Urinary bladder (tissue), 4 donors: Measurements from ENCODE around the gene LRRC18. TPM values are rescaled to one million over a fixed set of nuclear protein-coding genes. Genes with fewer than 3 reads are reported as not detected.

Source experiments
- DNase-seq: peaks from one replicate; pipeline ENCODE4 v3.0.0-alpha.2; 2015; ENCODE audit errors: extremely low spot score
- H3K27ac ChIP-seq: one replicate; pipeline ENCODE4 v1.5.1; 2013; ENCODE audit warnings: low read depth, mild to moderate bottlenecking, moderate library complexity
- H3K36me3 ChIP-seq: one replicate; pipeline ENCODE4 v1.6.1; 2013; ENCODE audit warnings: mild to moderate bottlenecking, moderate library complexity; ENCODE audit not compliant: insufficient read depth
- H3K4me1 ChIP-seq: one replicate; pipeline ENCODE4 v1.6.1; 2013; ENCODE audit warnings: mild to moderate bottlenecking, moderate library complexity; ENCODE audit not compliant: insufficient read depth
- H3K4me3 ChIP-seq: one replicate; pipeline ENCODE4 v1.5.1; 2013; ENCODE audit warnings: low read depth, low read length
- WGBS: extraction: QIAGEN DNeasy Blood & Tissue Kit; methylation state at CpG from one replicate; pipeline ENCODE4 v1.1.7; 2013; 5-methylcytosine and 5-hydroxymethylcytosine counted together
- polyA plus RNA-seq: library from polyadenylated mRNA; stranded (reverse); fragments of 200-250 nt; gene quantifications from one replicate; pipeline ENCODE4 v1.2.3, GENCODE V29; 2013
- total RNA-seq: library from RNA; depleted of rRNA; stranded (reverse); fragments of >200 nt; gene quantifications from one replicate; pipeline ENCODE4 v1.2.3, GENCODE V29; 2014
- donor health status: healthy with polysubstance abuse.
- donor health status: healthy.

Gene LRRC18
- total and polyA plus RNA-seq, 2 donors = 0.32 to 0.47 TPM

DNA sequence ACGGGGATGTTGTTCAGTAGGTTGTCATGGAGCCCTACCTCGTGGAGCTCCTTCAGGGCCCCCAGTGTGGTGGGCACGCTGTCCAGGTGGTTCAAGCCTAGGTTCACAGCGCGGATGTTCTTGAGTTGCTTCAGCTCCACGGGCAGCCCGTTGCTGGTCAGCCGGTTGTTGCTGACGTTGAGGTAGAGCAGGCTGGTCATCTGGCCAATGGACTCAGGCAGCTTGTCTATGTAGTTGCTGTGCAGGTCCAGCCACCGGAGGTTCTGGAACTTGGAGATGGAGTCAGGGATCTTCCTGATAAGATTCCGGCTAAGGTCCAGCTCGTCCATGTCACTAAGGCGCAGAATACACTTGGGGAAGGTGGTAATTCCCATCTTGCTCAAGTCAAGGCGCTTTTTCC is 26.0 kb downstream of the LRRC18 start:
- Histone ChIP-seq H3K36me3 (no peaks in the 10 kb centered on the region), H3K4me1 (no peaks in the 10 kb centered on the region), H3K27ac (no peak overlapping the region), H3K4me3 (no peak overlapping the region)
- 84% methylated on average over 14 of the region's 14 CpGs for whole genome bisulfite sequencing
- no peak for DNase-seq

DNA sequence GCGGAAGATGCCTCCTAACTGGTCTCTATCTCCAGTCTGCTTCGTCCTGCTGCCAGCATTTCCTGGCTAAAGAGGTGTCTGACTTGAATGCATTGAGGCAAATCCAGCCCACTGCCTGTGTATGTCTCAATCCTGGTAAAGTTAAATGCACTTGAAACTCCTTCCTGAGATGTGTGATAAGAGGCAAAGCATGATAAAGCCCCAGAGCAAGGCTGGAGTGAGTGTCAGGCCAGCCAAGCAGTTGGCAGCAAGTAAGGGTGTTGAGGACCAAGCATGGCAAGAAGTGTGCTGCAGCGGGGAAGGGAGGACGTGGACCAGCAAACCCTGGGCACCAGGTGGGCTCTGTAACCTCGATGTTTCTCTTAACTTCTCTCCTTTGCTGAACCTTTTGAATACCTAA is 29.1 kb downstream of the LRRC18 start:
- H3K36me3 ChIP-seq = no peaks in the 10 kb centered on the region
- DNase-seq = no peak
- WGBS = 80% methylated on average over 5 of the region's 5 CpGs
- H3K4me3 ChIP-seq = no peak overlapping the region
- H3K27ac ChIP-seq = no peak overlapping the region
- no peaks in the 10 kb centered on the region for H3K4me1 ChIP-seq

GRCh38 chr10:48907730-48908129 is 31.9 kb downstream of the LRRC18 start:
- no peak for DNase-seq
- H3K36me3 ChIP-seq = no peaks in the 10 kb centered on the region
- no peak overlapping the region for H3K4me3 ChIP-seq
- WGBS = 81% methylated on average over 4 of the region's 4 CpGs
- H3K4me1 ChIP-seq = no peaks in the 10 kb centered on the region
- H3K27ac ChIP-seq = no peak overlapping the region

- H3K27ac ChIP-seq = no peak overlapping the region
- no peaks in the 10 kb centered on the region for H3K36me3 ChIP-seq
- H3K4me1 ChIP-seq = no peaks in the 10 kb centered on the region
- no peak overlapping the region for H3K4me3 ChIP-seq
- DNase-seq = no peak
- 75% methylated on average over 2 of the region's 2 CpGs for WGBS
Measured at GRCh38 chr10:48906841-48907240, 32.8 kb downstream of the LRRC18 start.

DNA sequence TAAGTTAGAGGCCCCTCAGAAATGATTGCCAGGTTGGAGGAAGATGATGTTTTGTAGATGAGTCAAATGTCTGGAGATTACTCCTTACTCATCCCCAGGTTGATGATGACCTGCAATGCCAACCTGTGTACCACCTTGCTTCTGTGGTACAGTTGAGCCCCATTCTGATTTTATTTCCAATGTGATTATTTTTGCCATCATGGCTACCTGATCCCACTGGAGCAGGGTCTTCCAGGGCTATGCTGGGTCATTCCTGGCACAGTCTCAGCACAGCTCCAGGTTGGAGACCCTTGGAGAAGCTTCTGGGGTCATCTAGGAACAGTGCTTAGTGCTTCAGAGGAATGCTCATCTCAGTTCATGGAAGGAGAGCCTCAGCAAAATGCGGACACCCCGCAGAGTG is 34.3 kb downstream of the LRRC18 start:
- H3K4me3 ChIP-seq = no peak overlapping the region
- no peak overlapping the region for H3K27ac ChIP-seq
- DNase-seq = no peak
- H3K4me1 ChIP-seq = no peaks in the 10 kb centered on the region
- H3K36me3 ChIP-seq = no peaks in the 10 kb centered on the region
- WGBS = 94% methylated on average over 2 of the region's 2 CpGs

GRCh38 chr10:48904861-48905260 is 34.8 kb downstream of the LRRC18 start:
- Histone ChIP-seq H3K27ac (no peak overlapping the region), H3K4me1 (no peaks in the 10 kb centered on the region), H3K4me3 (no peak overlapping the region), H3K36me3 (no peaks in the 10 kb centered on the region)
- 74% methylated on average over 2 of the region's 2 CpGs for WGBS
- DNase-seq = no peak

DNA sequence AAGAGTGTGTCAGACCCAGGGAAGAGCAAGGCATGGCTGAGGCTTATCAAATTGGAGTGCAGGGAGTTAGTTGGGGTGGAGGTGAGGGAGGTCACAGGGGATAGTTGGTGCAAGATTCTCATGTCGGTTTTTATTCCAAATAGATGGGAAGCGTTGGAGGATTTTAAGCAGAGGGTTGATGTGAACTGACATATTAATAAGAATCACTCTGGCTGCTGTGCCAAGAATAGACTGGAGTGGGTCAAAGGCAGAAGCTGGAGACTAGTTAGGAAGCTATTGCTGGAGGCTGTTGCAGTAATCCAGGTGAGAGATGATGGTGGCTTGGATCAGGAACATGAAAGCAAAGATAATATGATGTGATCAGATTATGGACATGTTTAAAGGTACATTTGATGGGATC is 36.5 kb downstream of the LRRC18 start:
- 63% methylated on average over 2 of the region's 2 CpGs for WGBS
- Histone ChIP-seq H3K4me1 (no peaks in the 10 kb centered on the region), H3K27ac (no peak overlapping the region), H3K4me3 (no peak overlapping the region), H3K36me3 (no peaks in the 10 kb centered on the region)
- DNase-seq = no peak

GRCh38 chr10:48902096-48902495 is 37.5 kb downstream of the LRRC18 start:
- Histone ChIP-seq H3K4me1 (no peaks in the 10 kb centered on the region), H3K36me3 (no peaks in the 10 kb centered on the region), H3K27ac (no peak overlapping the region), H3K4me3 (no peak overlapping the region)
- no peak for DNase-seq
- 94% methylated on average over 7 of the region's 7 CpGs for WGBS

GRCh38 chr10:48901319-48901718 is 38.3 kb downstream of the LRRC18 start:
- 72% methylated on average over 5 of the region's 5 CpGs for WGBS
- Histone ChIP-seq H3K4me3 (no peak overlapping the region), H3K36me3 (no peaks in the 10 kb centered on the region), H3K27ac (no peak overlapping the region), H3K4me1 (no peaks in the 10 kb centered on the region)
- DNase-seq = no peak

- WGBS = 70% methylated on average over 2 of the region's 2 CpGs
- H3K36me3 ChIP-seq = no peaks in the 10 kb centered on the region
- no peak overlapping the region for H3K27ac ChIP-seq
- no peak for DNase-seq
- H3K4me3 ChIP-seq = no peak overlapping the region
- no peaks in the 10 kb centered on the region for H3K4me1 ChIP-seq
Measured at GRCh38 chr10:48900371-48900801, 39.3 kb downstream of the LRRC18 start.

GRCh38 chr10:48899781-48900180 is 39.9 kb downstream of the LRRC18 start:
- H3K27ac ChIP-seq = no peak overlapping the region
- DNase-seq = no peak
- WGBS = 81% methylated on average over 8 of the region's 8 CpGs

DNA sequence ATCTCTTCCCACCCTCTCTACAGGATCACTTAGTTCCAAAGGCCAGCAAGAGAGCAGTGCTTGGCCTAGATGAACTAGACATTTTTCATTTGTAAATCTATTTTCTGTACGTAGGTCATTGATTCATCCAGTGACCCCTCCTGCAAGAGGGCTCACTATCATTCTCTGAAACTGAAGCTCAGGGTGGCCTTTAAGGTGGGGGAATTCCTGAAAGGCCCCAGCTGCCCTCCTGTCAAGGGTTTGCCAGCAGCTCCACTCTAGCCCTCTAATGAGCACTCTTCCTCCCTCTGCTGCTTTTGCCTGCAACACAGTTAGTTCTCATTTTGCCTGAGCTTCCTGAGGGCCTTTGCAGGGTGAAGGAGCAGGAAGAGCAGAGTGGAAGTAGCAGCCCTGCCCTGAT is 41.2 kb downstream of the LRRC18 start:
- 100% methylated on average over 1 of the region's 1 CpG for WGBS

More at GRCh38 chr10:48899781-48900180, 39.9 kb downstream of the LRRC18 start:
- Histone ChIP-seq H3K36me3 (no peaks in the 10 kb centered on the region), H3K4me3 (no peak overlapping the region), H3K4me1 (no peaks in the 10 kb centered on the region)

GRCh38 chr10:48897441-48897790 is 42.2 kb downstream of the LRRC18 start:
- DNase-seq = no peak
- 96% methylated on average over 10 of the region's 10 CpGs for WGBS
- Histone ChIP-seq H3K36me3 (no peaks in the 10 kb centered on the region), H3K4me1 (no peaks in the 10 kb centered on the region), H3K27ac (no peak overlapping the region), H3K4me3 (no peak overlapping the region)

More for the DNA sequence above, 41.2 kb downstream of the LRRC18 start:
- H3K36me3 ChIP-seq = no peaks in the 10 kb centered on the region
- H3K27ac ChIP-seq = no peak overlapping the region
- no peak for DNase-seq
- no peaks in the 10 kb centered on the region for H3K4me1 ChIP-seq
- H3K4me3 ChIP-seq = no peak overlapping the region

- Histone ChIP-seq H3K4me1 (no peaks in the 10 kb centered on the region), H3K36me3 (no peaks in the 10 kb centered on the region), H3K27ac (no peak overlapping the region), H3K4me3 (no peak overlapping the region)
- no peak for DNase-seq
- 86% methylated on average over 13 of the region's 13 CpGs for WGBS
Measured at GRCh38 chr10:48896756-48897440, 42.7 kb downstream of the LRRC18 start.

DNA sequence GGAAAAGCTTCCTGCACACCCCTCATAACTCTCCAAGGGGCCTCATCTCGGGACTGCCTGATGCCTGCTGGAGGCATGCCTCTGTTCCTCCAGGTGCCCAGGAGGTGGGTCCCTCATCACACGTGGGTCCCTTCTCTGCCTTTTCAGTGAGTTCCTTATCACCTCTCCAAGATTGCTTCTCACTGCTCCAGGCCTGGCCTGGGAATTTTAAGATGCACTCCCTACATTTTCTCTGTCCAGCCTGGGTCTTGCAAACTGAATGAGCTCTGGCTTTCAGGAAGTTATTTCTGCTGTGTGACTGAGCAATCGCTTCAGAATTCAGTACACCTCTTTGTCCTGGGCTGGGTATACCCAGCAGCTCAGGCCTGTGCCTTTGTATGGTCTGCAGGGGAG is 43.8 kb downstream of the LRRC18 start:
- Histone ChIP-seq H3K4me3 (no peak overlapping the region), H3K4me1 (no peaks in the 10 kb centered on the region), H3K27ac (no peak overlapping the region), H3K36me3 (no peaks in the 10 kb centered on the region)
- DNase-seq = no peak
- WGBS = 38% methylated on average over 3 of the region's 3 CpGs
